B cell (primary cell): Measurements from ENCODE around the gene PRR4.

Source experiments
- EZH2 ChIP-seq: IDR thresholded peaks from 2 replicates; pipeline ENCODE4 v1.6.1; 2012; ENCODE audit warnings: borderline replicate concordance, low read depth, mild to moderate bottlenecking, moderate library complexity, low read length; ENCODE audit not compliant: insufficient read depth, poor library complexity, severe bottlenecking
- TF ChIP-seq, protein P1 (sequence below): fragments of 200-600 bp; IDR thresholded peaks from one replicate; pipeline ENCODE4 v1.8.0; 2022; ENCODE audit warnings: antibody characterized with exemption, mild to moderate bottlenecking

DNA sequence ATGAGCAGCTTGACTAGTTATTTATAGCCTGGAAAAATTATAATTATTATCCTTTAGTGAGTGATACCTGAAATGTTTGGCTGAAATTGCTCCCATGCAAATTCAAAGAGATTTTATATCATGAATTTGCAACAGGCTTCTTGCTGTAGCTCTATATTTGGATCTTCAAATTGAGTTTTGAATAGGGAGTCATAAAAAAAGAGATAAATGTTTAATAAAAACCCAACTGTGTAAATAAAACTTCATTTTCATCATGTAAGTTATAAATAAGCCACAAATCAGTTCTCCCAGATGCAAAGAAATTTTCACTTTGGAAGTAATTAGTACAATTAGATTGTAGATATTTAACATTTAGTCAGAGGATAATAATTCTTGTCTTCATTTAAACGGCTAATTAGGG, 42.1 kb downstream of the PRR4 start, which contains the start of gene TAS2R8:
- TF ChIP-seq, protein P1, sequence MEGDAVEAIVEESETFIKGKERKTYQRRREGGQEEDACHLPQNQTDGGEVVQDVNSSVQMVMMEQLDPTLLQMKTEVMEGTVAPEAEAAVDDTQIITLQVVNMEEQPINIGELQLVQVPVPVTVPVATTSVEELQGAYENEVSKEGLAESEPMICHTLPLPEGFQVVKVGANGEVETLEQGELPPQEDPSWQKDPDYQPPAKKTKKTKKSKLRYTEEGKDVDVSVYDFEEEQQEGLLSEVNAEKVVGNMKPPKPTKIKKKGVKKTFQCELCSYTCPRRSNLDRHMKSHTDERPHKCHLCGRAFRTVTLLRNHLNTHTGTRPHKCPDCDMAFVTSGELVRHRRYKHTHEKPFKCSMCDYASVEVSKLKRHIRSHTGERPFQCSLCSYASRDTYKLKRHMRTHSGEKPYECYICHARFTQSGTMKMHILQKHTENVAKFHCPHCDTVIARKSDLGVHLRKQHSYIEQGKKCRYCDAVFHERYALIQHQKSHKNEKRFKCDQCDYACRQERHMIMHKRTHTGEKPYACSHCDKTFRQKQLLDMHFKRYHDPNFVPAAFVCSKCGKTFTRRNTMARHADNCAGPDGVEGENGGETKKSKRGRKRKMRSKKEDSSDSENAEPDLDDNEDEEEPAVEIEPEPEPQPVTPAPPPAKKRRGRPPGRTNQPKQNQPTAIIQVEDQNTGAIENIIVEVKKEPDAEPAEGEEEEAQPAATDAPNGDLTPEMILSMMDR: no peak
- TF ChIP-seq EZH2: no peak
